Measurements from ENCODE around the gene PTBP1. TPM values are rescaled to one million over a fixed set of nuclear protein-coding genes. Genes with fewer than 3 reads are reported as not detected.
A peak's percentile ranks its signal among the peaks of the same experiment; 100 is the strongest.

Gene PTBP1
- total and polyA plus RNA-seq, 9 of the 15 experiments (the other 6 are each of a cell fraction or from before 2014, with no cell fraction given), result 14.0 to 759 (median 234) TPM

- peak in 1 of 2 experiments; percentile 65 for TF ChIP-seq E2F6 (IDR thresholded peaks at IDR 0.05; ENCODE audit: borderline replicate concordance in 1 of 2, extremely low read depth in 1 of 2, insufficient read depth in 1 of 2, insufficient read length in 1 of 2, low read depth in 1 of 2, low read length in 1 of 2, poor library complexity in 1 of 2, severe bottlenecking in 1 of 2)
- no peak for TF ChIP-seq SMARCE1 (IDR thresholded peaks at IDR 0.05)
- TF ChIP-seq ZNF263 (CRISPR knock-in tag; IDR thresholded peaks at IDR 0.05; ENCODE audit: borderline replicate concordance), result peak; percentile 74
- no peak for TF ChIP-seq CBFA2T3 (IDR thresholded peaks at IDR 0.05)
- no peak for TF ChIP-seq MYNN (IDR thresholded peaks at IDR 0.05)
- no peak for TF ChIP-seq MYNN (CRISPR knock-in tag; IDR thresholded peaks at IDR 0.05)
- TF ChIP-seq ZNF583 (CRISPR knock-in tag; IDR thresholded peaks at IDR 0.05), result no peak
- TF ChIP-seq TARDBP (IDR thresholded peaks at IDR 0.05), result no peak
- TF ChIP-seq ZNF277 (CRISPR knock-in tag; IDR thresholded peaks at IDR 0.05; ENCODE audit: borderline replicate concordance), result no peak
- no peak for TF ChIP-seq TCF7L2 (IDR thresholded peaks at IDR 0.05; ENCODE audit: low read depth, low read length)
- no peak for TF ChIP-seq MXD1 (CRISPR knock-in tag; IDR thresholded peaks at IDR 0.05; ENCODE audit: borderline replicate concordance, poor library complexity, severe bottlenecking)
- peak; percentile 28; the same call in 1 of the 2 replicates for TF ChIP-seq E2F3 (CRISPR knock-in tag; IDR thresholded peaks at IDR 0.05)
- TF ChIP-seq ZNF408 (CRISPR knock-in tag; IDR thresholded peaks at IDR 0.05; ENCODE audit: low read depth), result no peak
- TF ChIP-seq E2F1 (CRISPR knock-in tag; IDR thresholded peaks at IDR 0.05), result no peak
- TF ChIP-seq SMARCA5 (IDR thresholded peaks at IDR 0.05), result peak; percentile 80; the same call in 1 of the 2 replicates
- no peak for TF ChIP-seq TEAD1 (CRISPR knock-in tag; IDR thresholded peaks at IDR 0.05)
- 0 out of 2 replicates have a peak, but pooled peaks have one; percentile 22 for TF ChIP-seq TFAP4 (CRISPR knock-in tag; IDR thresholded peaks at IDR 0.05; ENCODE audit: borderline replicate concordance)
These were observed 47.3 kb downstream of the PTBP1 start (continued) for GRCh38 chr19:844546-844971.

Data from K562 (cell line).